Suppressor macrophage treated with lipopolysaccharide for 4 hours (primary cell): ENCODE results near the gene CD300LF.

ENCODE experiments used
- DNase-seq: peaks from one replicate; pipeline ENCODE4 v3.0.0-alpha.2; 2020

CD300LF gene

GRCh38 chr17:74745548-74746177, 32.9 kb upstream of the CD300LF start:
- DNase-seq, result no peak

- DNase-seq, result peak; percentile 87
These were observed 32.2 kb upstream of the CD300LF start for GRCh38 chr17:74744714-74745547.

- DNase-seq, result no peak
These were observed 31.6 kb upstream of the CD300LF start for GRCh38 chr17:74744349-74744713.

GRCh38 chr17:74743755-74744154, 31.0 kb upstream of the CD300LF start:
- no peak for DNase-seq

- DNase-seq, result no peak
These were observed 30.3 kb upstream of the CD300LF start for GRCh38 chr17:74742978-74743545.

GRCh38 chr17:74742153-74742515, 29.4 kb upstream of the CD300LF start:
- no peak for DNase-seq

- no peak for DNase-seq
These were observed 28.1 kb upstream of the CD300LF start for GRCh38 chr17:74740641-74741387.

GRCh38 chr17:74740173-74740572, 27.4 kb upstream of the CD300LF start:
- no peak for DNase-seq

- no peak for DNase-seq
These were observed 26.6 kb upstream of the CD300LF start for GRCh38 chr17:74739227-74739831.

- DNase-seq, result peak; percentile 40
These were observed 25.6 kb upstream of the CD300LF start for GRCh38 chr17:74738051-74738996.

- DNase-seq, result peak; percentile 63
These were observed 24.8 kb upstream of the CD300LF start for GRCh38 chr17:74737299-74738050.

GRCh38 chr17:74736513-74737298, 24.0 kb upstream of the CD300LF start, which contains the start of gene RAB37:
TSS of gene RAB37 (plus strand) at chr17:74737256. CDS start at chr17:74737273, 17 bp downstream.
- peak; percentile 58 for DNase-seq

- no peak for DNase-seq
These were observed 21.5 kb upstream of the CD300LF start for GRCh38 chr17:74734256-74734655.

- no peak for DNase-seq
These were observed 20.8 kb upstream of the CD300LF start for GRCh38 chr17:74733365-74734122.

GRCh38 chr17:74732042-74732867, 19.5 kb upstream of the CD300LF start:
- DNase-seq, result no peak

GRCh38 chr17:74731347-74731605, 18.6 kb upstream of the CD300LF start:
- no peak for DNase-seq

GRCh38 chr17:74730491-74731346, 18.0 kb upstream of the CD300LF start:
- no peak for DNase-seq

GRCh38 chr17:74729866-74730265, 17.1 kb upstream of the CD300LF start:
- DNase-seq, result no peak
